SKM-1 (cell line): ENCODE results near the gene SLC8A1.
A peak's percentile ranks its signal among the peaks of the same experiment; 100 is the strongest.

Experiments
- DNase-seq: peaks from one replicate; lab custom pipeline; 2025; ENCODE audit not compliant: unreplicated experiment; lab: John Stamatoyannopoulos, UW

Gene SLC8A1

DNA sequence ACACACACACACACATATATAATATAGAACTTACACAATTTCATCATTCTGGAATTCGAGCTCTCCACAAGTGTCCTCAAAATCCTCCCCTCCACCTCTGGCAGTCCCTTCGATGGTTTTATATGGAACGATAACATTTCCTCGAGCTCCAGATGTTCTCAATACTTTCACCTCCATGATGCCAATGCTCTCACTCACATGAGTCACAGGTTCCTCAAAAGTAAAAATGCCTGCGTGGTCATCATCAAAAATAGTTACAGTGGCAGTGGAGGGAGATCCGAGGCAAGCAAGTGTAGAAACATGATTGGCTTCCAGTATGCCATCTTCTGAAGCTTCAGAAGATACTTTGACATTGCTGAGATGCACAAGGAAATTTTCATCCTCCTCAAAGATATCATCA is 23.5 kb downstream of the SLC8A1 start:
- no peak for DNase-seq

DNA sequence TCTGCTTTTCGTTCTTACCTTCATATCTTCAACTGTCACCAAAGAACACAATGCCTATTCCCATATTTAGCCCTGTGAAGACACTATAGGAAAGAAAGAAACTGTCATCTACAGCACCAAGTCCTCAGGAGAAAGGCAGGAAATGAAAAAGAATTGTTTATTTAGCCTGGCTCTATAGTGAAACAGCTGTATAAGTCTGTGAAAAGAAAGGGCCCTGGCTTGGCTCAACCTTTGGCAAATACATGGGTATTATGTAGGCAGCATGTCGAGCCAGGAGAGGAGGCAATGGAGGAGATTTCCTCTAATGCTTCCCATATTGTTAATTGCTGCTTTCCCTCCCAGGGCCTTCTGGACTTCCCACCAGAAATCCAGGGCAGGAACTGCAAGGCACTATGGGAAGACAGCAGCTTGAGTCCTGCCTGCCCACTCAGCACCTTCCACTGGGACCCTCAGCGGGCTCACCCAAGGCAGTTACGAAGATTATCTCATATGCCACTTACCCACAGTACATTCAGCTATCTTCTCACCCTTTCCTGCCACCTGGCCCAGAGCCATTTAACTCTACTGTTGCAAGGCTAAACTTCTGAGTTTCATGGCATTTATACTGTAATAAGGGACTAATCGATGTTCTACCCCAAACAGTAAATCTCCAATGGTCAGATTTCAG is 30.1 kb downstream of the SLC8A1 start:
- DNase-seq, result no peak

DNA sequence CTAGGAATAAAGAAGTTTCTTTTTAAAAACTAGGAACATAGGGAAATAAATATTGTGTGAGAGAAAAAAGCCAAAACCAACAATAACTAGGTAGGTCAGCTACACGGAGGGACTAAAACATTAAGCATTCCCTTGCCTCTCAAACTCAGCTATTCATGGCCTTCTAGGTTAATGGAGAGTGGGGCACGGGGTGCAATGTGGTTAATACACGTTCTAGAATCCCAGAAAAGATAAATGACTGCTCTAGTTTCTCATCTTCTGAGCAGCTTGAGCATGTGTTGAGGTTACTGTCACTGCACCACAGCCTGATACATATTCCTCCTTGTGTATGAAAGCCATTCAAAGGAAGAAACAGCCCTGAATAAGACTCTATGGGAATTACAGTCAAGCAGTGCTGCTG is 31.4 kb downstream of the SLC8A1 start:
- no peak for DNase-seq

DNA sequence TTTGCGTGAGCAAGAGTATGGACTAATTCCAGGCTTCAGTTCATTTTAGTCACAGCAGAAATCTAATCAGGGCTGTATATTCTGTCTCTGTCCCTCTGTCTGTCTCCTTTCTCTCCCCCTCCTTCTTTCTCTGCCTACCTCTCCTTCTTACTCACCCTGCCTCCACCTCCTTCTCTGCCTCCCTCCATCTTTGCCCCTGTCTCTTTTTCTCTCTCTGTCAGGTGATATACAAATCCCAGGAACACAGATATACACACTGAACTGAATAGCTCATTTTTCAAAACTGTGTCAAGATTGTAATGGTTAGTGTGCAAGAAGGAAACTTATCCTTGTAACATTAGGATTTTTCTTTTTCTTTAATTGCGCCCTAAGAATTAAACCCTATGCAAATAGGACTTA is 32.5 kb downstream of the SLC8A1 start:
- no peak for DNase-seq

DNA sequence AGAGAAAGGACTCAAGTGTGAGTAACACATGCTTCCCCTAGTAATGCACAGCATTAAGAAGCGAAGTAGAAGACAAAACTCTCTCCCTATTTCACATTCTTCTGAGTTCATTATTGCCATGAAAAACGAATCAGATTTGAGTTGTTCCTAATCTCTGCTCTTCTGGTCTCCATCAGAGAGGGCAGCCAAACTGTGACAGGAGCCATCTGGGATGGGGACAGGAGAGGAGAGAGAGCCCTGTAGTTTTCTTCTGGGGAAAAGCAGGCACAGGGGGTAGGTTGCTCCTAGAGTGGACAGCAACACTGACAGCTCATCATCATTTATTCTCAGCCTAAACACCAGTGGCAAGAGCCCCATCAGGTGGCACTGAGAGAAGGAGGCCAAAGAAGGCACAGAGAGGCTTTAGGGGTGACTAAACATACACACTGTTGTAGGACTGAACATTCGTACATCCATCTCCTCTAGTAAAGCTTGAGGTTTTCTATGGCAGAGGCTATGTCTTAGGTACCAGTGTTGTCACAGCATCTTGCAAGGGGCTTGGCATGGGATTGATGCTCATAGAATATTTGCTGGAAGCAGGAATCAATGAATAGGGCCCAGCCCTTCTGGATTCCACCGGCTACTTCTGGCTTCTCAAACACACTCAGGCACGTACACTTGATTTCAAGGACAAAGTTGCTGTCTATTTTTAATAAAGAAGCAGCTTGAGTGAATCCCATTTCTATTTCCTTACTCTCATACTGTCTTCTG is 33.1 kb downstream of the SLC8A1 start:
- DNase-seq, result no peak

DNA sequence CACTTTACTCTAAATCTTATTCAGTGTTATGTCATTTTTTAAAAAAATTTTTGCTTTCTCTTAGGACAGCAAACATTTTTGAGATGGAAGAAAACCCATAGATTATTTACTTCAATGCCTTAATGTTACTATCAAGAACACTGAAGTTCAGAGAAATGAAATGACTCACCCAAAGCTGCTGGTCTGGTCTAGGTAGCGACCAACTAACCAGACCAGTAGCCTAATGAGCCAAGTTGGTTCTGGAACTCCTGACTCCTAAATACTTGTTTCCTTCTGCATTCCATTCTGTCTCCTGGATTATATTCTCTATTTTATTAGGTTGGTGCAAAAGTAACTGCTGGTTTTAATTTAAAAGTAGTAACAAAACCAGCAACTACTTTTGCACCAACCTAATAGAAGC is 35.4 kb downstream of the SLC8A1 start:
- no peak for DNase-seq

DNA sequence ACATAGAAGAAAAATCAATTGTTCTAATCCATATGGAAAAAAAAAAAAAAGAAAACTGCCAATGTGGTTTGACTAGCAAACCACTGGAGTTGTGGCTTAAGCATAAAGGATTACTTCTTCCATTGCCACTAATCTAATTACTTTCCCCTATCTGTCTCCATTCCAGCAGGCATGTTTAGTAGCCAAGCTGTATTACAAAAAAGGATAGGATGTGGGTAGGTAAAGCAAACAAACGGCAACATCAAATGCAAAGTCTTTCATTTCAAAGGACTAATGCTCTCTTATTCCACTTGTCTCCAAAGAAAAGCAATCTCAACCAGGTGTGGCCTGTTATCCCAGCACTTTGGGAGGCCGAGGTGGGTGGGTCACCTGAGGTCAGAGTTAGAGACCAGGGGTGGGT is 36.5 kb downstream of the SLC8A1 start:
- no peak for DNase-seq

DNA sequence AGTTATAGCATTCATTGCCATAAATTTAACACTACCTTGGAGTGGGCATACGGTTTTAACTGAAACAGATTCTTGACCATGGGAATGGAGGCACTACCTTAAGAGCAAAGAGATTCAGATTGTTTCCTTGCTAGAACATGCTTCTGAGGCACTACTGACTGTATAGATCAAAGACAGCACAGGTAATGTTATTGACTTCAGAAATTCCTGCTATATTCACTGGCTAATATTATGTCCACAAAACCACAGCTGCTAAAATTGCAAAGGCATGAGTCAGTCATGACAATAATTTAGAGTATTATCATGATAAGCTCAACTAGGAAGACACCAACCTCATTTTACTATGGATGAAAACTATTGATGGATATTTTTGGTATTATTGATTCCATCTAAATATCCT is 39.4 kb downstream of the SLC8A1 start:
- DNase-seq, result no peak

DNA sequence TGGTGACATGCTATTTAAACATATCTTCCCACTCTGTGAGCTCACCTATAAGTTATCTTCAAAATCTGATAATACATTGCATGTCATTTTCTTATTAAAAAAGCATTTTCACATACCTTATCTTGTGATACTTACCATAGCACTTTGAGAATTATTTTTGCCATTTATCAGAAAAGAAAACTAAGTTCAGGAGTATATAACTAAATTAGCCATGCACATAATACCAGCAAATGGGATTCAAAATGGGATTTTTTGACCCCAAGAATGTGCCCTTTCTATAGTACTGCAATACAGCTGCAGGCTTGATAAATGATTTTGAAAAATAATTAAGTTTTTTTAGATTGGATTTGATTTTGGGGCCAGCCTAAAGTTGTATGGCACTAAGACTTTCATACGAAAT is 41.2 kb downstream of the SLC8A1 start:
- DNase-seq, result no peak

DNA sequence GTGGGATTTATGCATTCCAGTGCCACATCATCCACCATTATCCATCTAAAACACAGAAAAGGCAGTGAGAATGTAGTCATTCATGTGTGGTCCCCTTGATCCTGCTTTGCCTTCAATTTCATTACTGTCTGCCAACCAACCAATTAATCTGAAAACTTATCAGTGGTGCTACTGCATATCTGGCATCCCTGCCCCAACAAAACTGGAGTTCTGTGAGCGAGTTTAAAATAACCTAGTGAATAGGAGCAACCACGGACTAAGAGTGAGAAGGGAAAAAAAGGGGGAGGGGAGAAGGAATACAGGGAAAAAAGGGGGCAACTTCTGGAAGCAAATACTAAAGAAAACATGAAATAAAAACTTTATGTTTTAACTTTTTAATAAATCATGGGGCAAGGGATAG is 42.2 kb downstream of the SLC8A1 start:
- no peak for DNase-seq

DNA sequence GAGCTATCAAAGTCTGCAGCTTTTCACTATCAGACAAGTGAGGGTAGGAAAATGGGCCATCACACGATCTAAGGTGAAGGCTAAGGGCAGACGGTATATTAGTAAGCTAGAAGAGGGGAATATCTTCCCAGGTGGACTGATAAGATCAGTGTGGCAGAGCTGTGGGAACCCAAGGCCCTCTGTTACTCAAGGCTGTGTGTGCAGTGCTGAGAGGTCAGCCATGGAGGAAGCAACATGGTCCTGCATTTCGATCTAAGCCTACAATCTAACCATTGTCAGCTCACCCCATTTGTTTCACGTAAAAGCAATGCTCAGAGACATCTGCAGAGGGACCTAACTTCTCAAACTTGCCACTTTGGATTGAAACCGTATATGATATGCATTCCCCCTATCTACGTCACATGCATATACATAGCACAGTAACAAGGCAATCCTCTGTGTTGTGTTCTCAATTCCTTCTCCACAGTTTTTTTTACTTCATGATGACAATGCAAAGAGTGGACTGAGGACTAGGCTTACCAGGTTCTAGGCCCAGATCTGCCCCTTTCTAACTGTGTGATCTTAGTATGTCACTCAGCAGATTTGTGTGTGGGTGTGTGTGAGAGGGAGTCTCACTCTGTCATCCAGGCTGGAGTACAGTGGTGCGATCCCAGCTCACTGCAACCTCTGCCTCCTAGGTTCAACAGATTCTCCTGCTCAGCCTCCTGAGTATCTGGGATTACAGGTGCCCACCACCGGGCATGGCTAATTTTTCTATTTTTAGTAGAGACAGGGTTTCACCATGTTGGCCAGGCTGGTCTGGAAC is 45.2 kb downstream of the SLC8A1 start:
- DNase-seq, result no peak

DNA sequence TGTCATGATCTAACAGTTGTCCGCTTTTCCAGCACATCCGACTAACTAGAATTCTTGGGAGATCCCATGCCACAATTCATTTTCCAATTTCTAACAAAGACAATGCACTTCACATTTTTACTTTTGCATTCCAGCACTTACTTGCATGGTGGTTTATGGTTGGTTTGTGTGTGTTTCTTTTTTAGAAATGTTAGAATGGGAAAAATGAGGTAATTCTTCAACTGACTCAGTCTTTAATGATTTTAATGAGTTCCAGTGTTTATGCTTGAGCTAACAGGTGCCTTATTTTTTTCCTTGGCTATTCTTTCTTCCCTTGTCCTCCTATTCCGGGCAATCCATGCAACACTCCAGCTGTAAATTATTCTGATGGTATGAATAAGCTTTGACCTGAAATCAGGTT is 46.4 kb downstream of the SLC8A1 start:
- no peak for DNase-seq

DNA sequence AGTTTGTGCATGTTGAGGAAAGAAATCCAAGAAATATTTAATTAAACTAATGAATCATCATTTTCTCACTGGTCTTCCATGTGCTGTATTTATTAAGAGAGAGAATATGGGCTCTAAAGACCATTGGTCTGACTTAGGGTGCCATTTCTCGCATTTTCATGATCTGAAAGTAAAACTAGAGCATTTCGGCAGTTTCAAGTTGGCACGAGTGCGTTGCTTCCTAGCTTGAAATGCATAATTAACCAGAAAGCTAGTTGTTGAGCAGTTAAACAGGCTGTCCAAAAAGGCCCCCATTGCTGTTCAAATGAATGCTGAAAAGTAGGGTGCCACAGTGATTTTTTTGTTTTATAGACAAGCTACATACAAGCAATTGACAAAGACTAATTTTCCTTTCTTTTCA is 47.4 kb downstream of the SLC8A1 start:
- no peak for DNase-seq

DNA sequence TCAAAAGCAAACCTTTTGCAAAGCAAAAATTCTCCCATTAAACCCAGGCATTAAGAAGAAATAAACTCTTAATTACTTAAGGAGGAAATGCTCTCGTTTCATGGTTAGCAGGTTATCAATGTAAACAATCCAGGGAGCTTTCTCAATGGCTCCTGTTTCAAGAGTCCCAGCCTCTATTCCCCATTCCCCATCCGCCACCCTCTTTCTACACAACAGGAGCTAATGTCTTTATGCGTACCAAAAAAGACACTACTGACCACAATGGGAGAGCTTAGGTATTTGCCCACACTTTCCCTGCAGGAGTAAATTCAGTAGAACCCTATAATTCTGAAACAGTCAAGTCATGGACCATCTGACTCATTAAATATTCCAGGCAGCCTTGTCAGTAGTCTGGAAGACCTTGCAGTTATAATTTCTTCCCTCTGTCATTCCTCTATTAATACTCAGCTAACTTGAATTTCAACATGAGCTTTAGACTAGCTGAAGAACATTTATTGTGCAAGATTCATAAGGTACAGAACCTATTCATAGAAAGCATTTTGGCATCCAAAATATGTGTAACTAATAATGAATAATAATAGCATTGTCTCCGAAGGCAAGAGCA is 48.6 kb downstream of the SLC8A1 start:
- no peak for DNase-seq

DNA sequence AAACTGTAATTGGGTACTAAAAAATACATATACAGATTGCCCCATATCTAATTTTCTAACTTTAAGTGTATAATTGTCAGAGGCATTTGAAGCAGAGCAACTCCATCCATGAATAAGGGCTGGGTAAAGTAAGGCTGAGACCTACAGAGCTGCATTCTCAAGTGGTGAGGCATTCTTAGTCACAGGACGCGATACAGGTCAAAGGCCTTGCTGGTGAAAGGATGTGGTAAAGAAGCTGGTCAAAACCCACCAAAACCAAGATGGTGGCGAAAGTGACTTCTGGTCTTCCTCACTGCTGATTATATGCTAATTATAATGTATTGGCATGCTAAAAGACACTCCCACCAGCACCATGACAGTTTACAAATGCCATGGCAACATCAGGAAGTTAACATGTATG is 50.0 kb downstream of the SLC8A1 start:
- DNase-seq, result no peak

DNA sequence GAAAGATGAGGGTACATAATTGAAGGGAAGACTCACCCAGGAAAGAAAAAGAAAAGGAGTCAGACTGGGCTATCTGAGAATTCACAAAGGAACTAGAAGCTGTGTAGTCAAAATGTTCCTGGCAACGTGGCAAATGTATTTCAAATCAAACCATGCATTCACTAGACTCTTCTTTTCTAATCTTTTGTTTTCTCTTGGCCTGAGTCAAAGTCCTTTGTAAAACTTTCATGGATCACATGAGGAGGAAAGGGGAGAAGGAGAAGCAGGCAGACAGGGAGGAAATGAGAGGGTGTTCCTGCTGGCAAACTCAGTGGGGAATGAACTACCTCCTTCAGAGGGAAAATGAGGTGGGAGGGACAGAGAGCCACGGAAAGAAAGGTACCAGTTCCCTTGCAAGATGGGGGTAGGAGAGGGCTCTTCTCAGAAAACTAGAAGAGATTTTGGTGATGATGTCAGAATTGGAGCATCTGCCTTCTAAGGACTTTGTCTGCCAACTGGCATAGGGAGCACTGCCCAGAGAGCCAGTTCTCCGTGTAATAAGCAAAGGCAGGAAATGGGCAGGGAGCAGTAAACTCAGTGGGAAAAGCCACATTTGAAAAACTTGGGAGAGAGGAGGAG is 51.4 kb downstream of the SLC8A1 start:
- no peak for DNase-seq

DNA sequence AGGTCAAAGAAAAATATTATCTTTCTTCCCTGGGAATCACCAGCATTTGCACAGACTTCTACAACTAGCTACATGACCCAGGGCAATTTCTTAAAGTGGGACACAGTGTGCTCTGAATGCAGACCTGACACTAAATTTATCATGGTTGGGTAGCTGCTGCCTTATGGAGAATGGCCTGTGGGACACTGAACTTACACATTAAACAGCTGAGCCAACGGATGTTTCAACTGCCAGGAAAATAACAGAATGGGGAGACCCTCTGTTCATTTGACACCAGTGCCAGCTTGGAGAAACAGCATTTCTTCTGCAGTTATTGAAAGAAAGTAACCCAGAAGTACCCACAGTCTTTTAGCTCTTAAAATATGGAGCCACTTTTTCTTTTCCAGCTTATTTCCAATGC is 54.1 kb downstream of the SLC8A1 start:
- DNase-seq, result no peak

DNA sequence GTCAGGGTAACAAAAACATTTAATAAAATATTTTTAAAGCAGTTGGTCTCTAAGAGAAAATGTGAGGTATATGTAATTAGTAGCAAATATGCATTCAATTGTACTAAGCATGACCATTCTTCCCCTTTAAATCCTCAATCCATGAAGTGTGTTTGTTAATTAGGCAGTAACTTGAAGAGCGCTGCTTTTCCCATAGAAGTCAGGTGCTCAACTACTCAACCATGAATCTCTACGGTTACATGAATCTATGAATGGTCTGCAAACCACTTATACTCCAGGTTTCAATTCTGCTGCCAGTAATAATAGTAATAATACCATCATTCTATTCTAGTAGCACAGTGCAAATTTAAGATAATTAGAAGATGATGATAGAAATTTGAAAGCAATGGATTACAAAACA is 55.8 kb downstream of the SLC8A1 start:
- DNase-seq, result no peak

DNA sequence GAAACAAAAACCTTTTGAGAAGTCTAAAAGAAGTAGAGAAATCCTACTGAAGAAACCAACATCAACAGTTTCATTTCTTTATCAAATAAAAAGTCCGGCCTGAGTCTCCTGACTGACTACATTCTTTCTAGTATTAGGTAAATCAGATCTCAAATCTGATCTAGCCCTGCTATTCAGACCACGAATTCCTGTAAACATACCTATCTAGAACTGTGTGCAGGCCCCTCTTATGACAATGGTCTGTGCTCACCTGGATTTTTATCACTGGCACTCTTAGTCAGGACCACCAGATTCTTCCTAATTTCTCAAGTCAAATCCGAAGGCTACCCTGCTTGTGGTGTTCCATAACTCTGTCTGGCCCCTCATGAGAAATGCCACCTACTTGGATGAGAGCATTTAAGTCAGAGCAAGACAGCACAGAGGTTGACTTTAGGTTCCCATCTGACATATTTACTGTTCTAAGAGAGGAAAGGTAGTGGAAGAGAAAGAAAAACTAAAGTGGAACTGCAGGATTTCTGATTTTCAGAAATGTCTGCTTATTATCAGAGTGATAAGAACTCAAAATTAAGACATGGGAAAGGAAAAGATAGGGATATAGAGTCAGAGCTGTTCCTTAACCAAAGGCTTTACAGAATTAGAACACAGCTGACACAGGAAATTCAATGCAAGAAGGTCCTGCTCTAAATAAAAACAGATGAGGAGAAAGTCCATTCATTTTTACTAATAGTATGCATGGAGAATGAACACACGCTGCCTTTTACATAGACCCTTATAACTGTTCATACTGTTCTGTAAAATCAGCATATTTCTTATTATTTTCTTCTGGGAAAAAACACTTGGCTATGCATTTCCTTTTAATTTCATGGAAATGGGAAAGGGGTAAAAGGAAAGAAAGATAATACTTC is 56.5 kb downstream of the SLC8A1 start:
- DNase-seq, result no peak

DNA sequence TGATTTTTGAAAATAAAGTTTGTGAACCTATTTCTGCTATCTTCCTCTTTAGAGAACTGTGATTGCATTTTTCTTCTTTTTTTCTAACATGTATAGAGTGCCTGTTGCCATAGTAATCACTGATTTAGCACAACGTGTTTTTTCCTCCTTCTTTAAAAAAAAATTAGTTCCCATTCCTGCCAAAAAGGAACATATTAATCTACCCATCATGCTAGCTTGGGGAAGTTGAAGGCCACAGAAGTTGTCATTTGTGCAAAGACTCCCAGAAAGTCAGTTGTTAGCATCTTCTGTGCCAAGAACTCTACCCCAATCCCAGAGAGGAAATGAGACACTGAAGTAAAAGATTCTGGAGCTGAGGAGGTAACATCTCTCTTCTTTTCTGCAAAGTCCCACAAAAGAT is 57.3 kb downstream of the SLC8A1 start:
- DNase-seq, result peak; percentile 54
